ENCODE results near the gene LRFN4.

LRFN4 gene

GRCh38 chr11:66901964-66902390, 45.1 kb downstream of the LRFN4 start:
- FAIRE-seq (no peak), DNase-seq (ENCODE audit: insufficient read length, low spot score) (no peak)
- TF ChIP-seq PAX5 (IDR thresholded peaks at IDR 0.05; ENCODE audit: insufficient read depth, low read length, severe bottlenecking): no peak
- TF ChIP-seq POU2F2 (IDR thresholded peaks at IDR 0.05; ENCODE audit: low read depth, low read length): no peak
- no peak for TF ChIP-seq TAF1 (IDR thresholded peaks at IDR 0.05; ENCODE audit: low read depth, low read length)
- no peak for TF ChIP-seq SPI1 (IDR thresholded peaks at IDR 0.05; ENCODE audit: low read depth, low read length)
- no peak for TF ChIP-seq POLR2A (IDR thresholded peaks at IDR 0.05; ENCODE audit: low read depth, low read length)
- no peak for TF ChIP-seq POLR2AphosphoS5 (IDR thresholded peaks at IDR 0.05; ENCODE audit: low read depth, low read length)

GRCh38 chr11:66902486-66903177, 45.8 kb downstream of the LRFN4 start:
- DNase-seq (ENCODE audit: insufficient read length, low spot score): no peak
- TF ChIP-seq POLR2AphosphoS5 (IDR thresholded peaks at IDR 0.05; ENCODE audit: low read depth, low read length) (no peak), SPI1 (IDR thresholded peaks at IDR 0.05; ENCODE audit: low read depth, low read length) (no peak), PAX5 (IDR thresholded peaks at IDR 0.05; ENCODE audit: insufficient read depth, low read length, severe bottlenecking) (no peak), POU2F2 (IDR thresholded peaks at IDR 0.05; ENCODE audit: low read depth, low read length) (no peak), POLR2A (IDR thresholded peaks at IDR 0.05; ENCODE audit: low read depth, low read length) (no peak), TAF1 (IDR thresholded peaks at IDR 0.05; ENCODE audit: low read depth, low read length) (no peak)
- no peak for FAIRE-seq

- TF ChIP-seq TAF1 (IDR thresholded peaks at IDR 0.05; ENCODE audit: low read depth, low read length): no peak
- no peak for TF ChIP-seq POU2F2 (IDR thresholded peaks at IDR 0.05; ENCODE audit: low read depth, low read length)
- TF ChIP-seq POLR2A (IDR thresholded peaks at IDR 0.05; ENCODE audit: low read depth, low read length): no peak
- no peak for TF ChIP-seq POLR2AphosphoS5 (IDR thresholded peaks at IDR 0.05; ENCODE audit: low read depth, low read length)
- FAIRE-seq (no peak), DNase-seq (ENCODE audit: insufficient read length, low spot score) (no peak)
Measured at GRCh38 chr11:66904055-66904454, 47.2 kb downstream of the LRFN4 start.

GRCh38 chr11:66904561-66904960, 47.7 kb downstream of the LRFN4 start:
- no peak for TF ChIP-seq PAX5 (IDR thresholded peaks at IDR 0.05; ENCODE audit: insufficient read depth, low read length, severe bottlenecking)
- FAIRE-seq (no peak), DNase-seq (ENCODE audit: insufficient read length, low spot score) (no peak)

GRCh38 chr11:66904981-66905521, 48.2 kb downstream of the LRFN4 start:
- FAIRE-seq (no peak), DNase-seq (ENCODE audit: insufficient read length, low spot score) (no peak)
- no peak for TF ChIP-seq PAX5 (IDR thresholded peaks at IDR 0.05; ENCODE audit: insufficient read depth, low read length, severe bottlenecking)
- no peak for TF ChIP-seq POLR2AphosphoS5 (IDR thresholded peaks at IDR 0.05; ENCODE audit: low read depth, low read length)
- no peak for TF ChIP-seq POU2F2 (IDR thresholded peaks at IDR 0.05; ENCODE audit: low read depth, low read length)
- TF ChIP-seq TAF1 (IDR thresholded peaks at IDR 0.05; ENCODE audit: low read depth, low read length): no peak
- no peak for TF ChIP-seq POLR2A (IDR thresholded peaks at IDR 0.05; ENCODE audit: low read depth, low read length)
- TF ChIP-seq SPI1 (IDR thresholded peaks at IDR 0.05; ENCODE audit: low read depth, low read length): no peak

GRCh38 chr11:66905631-66906030, 48.8 kb downstream of the LRFN4 start:
- no peak for FAIRE-seq
- TF ChIP-seq POU2F2 (IDR thresholded peaks at IDR 0.05; ENCODE audit: low read depth, low read length): no peak
- TF ChIP-seq PAX5 (IDR thresholded peaks at IDR 0.05; ENCODE audit: insufficient read depth, low read length, severe bottlenecking): no peak
- no peak for TF ChIP-seq POLR2A (IDR thresholded peaks at IDR 0.05; ENCODE audit: low read depth, low read length)
- no peak for TF ChIP-seq POLR2AphosphoS5 (IDR thresholded peaks at IDR 0.05; ENCODE audit: low read depth, low read length)
- no peak for TF ChIP-seq TAF1 (IDR thresholded peaks at IDR 0.05; ENCODE audit: low read depth, low read length)
- TF ChIP-seq SPI1 (IDR thresholded peaks at IDR 0.05; ENCODE audit: low read depth, low read length): no peak
- no peak for DNase-seq (ENCODE audit: insufficient read length, low spot score)

GRCh38 chr11:66906061-66906733, 49.3 kb downstream of the LRFN4 start:
- TF ChIP-seq TAF1 (IDR thresholded peaks at IDR 0.05; ENCODE audit: low read depth, low read length) (no peak), PAX5 (IDR thresholded peaks at IDR 0.05; ENCODE audit: insufficient read depth, low read length, severe bottlenecking) (no peak), POLR2AphosphoS5 (IDR thresholded peaks at IDR 0.05; ENCODE audit: low read depth, low read length) (no peak), SPI1 (IDR thresholded peaks at IDR 0.05; ENCODE audit: low read depth, low read length) (no peak), POLR2A (IDR thresholded peaks at IDR 0.05; ENCODE audit: low read depth, low read length) (no peak), POU2F2 (IDR thresholded peaks at IDR 0.05; ENCODE audit: low read depth, low read length) (no peak)
- no peak for DNase-seq (ENCODE audit: insufficient read length, low spot score)
- FAIRE-seq: no peak

GRCh38 chr11:66907751-66908630, 51.1 kb downstream of the LRFN4 start:
- FAIRE-seq: no peak
- TF ChIP-seq TAF1 (IDR thresholded peaks at IDR 0.05; ENCODE audit: low read depth, low read length) (no peak), POLR2A (IDR thresholded peaks at IDR 0.05; ENCODE audit: low read depth, low read length) (no peak)
- DNase-seq (ENCODE audit: insufficient read length, low spot score): no peak

GRCh38 chr11:66909181-66909580, 52.3 kb downstream of the LRFN4 start:
- no peak for FAIRE-seq
- no peak for DNase-seq (ENCODE audit: insufficient read length, low spot score)
- TF ChIP-seq POU2F2 (IDR thresholded peaks at IDR 0.05; ENCODE audit: low read depth, low read length) (no peak), PAX5 (IDR thresholded peaks at IDR 0.05; ENCODE audit: insufficient read depth, low read length, severe bottlenecking) (no peak), POLR2AphosphoS5 (IDR thresholded peaks at IDR 0.05; ENCODE audit: low read depth, low read length) (no peak), SPI1 (IDR thresholded peaks at IDR 0.05; ENCODE audit: low read depth, low read length) (no peak)
